ENCODE data around the gene GLIS1.

DNA sequence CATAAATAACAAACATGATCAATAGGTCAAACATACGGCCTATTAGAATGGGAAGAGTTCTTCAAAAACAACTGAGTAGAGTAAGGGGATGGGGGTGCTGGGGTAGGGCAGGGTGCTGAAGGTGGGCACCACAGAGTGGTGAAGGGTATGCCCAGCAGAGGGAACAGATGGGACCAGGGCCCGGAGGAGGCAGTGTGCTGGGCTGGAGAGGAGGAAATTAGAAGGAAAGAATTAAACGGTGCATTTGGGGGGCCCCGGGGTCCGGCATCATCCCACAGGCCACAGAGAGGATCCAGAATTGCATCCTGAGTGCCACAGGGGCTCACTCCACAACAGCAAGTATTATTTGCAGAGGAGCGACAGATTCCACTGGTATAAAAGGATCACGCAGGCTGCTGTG is 94.5 kb downstream of the GLIS1 start:
- TF ChIP-seq, protein P1, sequence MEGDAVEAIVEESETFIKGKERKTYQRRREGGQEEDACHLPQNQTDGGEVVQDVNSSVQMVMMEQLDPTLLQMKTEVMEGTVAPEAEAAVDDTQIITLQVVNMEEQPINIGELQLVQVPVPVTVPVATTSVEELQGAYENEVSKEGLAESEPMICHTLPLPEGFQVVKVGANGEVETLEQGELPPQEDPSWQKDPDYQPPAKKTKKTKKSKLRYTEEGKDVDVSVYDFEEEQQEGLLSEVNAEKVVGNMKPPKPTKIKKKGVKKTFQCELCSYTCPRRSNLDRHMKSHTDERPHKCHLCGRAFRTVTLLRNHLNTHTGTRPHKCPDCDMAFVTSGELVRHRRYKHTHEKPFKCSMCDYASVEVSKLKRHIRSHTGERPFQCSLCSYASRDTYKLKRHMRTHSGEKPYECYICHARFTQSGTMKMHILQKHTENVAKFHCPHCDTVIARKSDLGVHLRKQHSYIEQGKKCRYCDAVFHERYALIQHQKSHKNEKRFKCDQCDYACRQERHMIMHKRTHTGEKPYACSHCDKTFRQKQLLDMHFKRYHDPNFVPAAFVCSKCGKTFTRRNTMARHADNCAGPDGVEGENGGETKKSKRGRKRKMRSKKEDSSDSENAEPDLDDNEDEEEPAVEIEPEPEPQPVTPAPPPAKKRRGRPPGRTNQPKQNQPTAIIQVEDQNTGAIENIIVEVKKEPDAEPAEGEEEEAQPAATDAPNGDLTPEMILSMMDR (IDR thresholded peaks at IDR 0.05) = no peak
- TF ChIP-seq EP300 (IDR thresholded peaks at IDR 0.05) = no peak
- no peak for TF ChIP-seq POLR2A (IDR thresholded peaks at IDR 0.05)
